GM21717 (cell line): ENCODE results near the gene RAD18.

Experiments
- ATAC-seq: cut with Tn5 transposase; IDR thresholded peaks from one replicate; pipeline ENCODE4 v1.9.1; 2021; ENCODE audit warnings: mild to moderate bottlenecking, moderate library complexity; ENCODE audit not compliant: unreplicated experiment

Gene RAD18, protein sequence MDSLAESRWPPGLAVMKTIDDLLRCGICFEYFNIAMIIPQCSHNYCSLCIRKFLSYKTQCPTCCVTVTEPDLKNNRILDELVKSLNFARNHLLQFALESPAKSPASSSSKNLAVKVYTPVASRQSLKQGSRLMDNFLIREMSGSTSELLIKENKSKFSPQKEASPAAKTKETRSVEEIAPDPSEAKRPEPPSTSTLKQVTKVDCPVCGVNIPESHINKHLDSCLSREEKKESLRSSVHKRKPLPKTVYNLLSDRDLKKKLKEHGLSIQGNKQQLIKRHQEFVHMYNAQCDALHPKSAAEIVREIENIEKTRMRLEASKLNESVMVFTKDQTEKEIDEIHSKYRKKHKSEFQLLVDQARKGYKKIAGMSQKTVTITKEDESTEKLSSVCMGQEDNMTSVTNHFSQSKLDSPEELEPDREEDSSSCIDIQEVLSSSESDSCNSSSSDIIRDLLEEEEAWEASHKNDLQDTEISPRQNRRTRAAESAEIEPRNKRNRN

DNA sequence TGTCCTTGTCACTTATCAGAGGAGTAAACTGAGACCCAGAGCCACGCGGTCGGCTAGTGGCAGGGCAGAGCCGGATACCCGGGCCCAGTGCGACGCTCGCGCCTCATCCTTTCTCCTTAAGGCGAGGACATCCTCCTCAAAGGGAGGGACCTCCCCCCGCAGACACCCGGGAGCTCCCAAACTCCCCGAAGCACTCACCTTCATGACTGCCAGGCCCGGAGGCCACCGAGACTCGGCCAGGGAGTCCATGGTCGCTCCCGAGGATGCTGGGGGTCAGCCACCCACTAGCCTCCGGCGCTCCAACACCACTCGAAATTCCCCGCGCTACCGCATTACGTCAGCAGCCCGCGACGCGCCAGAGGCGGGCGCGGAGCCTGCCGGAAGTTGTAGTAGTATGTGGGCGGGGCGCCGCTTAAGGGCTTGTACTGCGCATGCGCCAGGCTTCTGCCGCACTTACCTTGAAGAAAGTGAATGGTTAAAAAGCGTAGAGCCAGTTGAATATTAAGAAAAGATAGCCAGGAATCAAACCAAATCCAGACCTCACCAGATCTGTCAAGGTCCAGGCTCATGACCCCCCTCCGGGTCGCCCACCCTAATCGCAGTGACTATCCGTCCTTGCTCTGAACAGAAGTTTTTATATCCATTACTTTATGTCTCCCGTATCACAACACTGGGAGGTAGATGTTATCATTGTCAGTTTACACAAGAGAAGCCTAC is at the start of gene RAD18:
RAD18 (minus strand) TSS at position 336 of the 717 bp plus-strand sequence; CDS start at position 249, 87 bp downstream.
- peak; percentile 87 for ATAC-seq

DNA sequence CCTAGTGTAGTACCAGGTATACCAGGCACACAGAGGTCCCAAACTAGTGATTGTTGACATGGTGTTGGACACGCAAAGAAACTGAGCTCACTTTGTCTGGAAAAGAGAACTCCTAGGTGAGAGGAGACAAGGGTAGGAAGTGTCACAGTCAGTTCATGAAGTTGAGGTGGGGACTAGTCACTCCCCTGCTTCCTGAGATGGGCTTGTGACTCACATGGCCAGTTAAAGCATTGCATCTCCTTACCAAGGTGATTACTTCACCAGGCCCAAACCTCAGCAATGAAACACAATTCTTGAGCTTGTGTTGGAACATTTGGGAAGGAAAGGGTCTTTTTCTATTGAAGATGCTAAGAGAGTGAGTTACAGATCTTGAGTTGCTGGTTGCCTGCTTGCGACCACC is 49.2 kb upstream of the RAD18 start:
- ATAC-seq, result no peak

DNA sequence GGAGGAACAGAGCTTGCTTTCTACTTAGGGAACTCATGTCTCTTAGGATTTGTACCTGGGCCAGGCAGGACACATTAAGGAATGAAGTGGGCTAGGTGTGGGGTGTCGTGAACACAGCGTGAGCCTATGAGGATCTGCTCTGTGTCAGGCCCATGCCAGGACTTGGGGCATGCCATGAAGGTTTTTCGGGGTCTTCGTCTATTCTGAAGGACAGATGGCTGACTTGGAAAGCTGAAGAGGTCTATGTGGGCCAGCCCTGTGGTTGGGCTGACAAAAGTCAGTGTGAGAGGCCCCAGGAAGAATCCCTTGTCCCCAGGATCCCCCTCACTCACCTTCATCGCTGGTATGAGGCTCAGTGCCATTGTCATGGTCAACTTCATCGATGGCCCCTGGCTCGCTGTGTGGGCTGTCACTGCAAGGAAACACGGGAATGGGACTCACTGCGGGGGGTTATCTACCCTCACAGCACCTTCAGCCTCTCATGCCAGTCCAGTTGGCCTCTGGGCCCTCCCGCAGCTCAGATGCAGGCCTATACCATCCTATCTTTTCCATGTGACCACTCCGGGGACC is 46.8 kb upstream of the RAD18 start:
- ATAC-seq, result no peak

DNA sequence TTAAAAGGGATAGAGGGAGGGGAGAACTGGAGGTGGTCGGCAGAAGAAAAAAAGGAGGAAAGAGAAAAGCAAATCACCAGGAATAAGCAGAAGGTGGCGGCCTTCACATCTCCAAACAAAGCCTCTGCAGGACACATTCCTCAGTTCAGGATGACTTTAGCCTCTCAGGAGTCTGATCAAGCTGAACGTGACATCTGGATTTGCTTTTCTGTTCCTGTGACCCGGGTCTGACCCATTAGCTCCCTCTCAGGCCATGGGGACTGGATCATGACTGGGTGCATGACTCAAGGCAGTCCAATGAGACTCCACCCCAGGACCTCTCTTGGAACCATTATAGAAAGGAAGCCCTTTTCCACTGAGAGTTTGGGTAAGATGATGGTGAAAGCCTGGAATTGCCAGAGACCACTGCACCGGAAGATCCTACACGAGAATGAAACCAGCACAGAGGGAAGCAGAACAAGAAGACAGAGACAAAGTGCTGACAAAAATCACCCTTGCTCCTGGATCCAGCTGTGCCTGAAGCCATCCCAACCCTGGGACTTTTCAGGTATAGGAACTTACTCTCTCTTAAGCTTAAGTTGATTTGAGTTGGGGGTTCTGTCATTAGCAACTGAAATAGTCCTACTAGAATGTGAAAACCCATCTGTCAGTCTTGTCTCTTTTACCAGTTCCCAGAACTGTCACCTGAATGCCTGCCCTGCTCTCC is 45.4 kb upstream of the RAD18 start:
- no peak for ATAC-seq

DNA sequence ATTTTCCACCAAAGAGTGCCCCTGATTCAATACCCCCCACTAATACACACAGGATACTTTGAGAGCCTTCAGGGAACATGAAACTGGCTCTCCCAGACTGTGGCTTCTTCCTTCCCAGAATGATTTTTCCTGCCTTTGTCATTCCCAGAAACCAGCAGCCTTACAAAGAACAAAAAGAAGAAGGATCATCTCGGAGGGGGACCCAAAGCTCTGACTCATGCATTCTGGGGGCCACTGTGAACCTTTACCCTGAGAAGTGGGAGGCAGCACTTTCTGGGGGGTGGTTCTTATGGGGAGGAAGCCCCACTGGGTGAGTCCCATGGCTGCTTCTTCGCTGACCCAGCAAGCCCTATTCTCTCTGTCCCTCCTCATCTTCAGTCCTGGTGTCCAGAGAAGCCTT is 44.7 kb upstream of the RAD18 start:
- ATAC-seq, result no peak

DNA sequence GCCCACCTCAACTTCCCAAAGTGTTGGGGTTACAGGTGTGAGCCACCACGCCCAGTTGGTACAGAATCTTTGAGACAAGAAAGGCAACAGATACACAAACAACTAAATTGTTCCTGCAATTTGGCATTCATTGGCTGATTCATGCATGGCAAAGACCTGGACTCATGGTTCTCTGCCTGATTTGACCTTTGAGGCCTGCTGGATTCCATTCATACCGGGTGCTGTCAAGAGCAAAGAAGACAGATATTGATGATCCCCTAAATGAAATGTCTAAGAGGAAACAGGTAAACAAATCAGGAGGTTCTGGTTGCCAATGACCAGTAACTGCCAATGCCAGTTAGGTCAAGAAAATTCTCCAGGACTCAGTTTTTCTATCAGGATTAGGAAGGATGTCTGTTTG is 43.9 kb upstream of the RAD18 start:
- ATAC-seq, result no peak

DNA sequence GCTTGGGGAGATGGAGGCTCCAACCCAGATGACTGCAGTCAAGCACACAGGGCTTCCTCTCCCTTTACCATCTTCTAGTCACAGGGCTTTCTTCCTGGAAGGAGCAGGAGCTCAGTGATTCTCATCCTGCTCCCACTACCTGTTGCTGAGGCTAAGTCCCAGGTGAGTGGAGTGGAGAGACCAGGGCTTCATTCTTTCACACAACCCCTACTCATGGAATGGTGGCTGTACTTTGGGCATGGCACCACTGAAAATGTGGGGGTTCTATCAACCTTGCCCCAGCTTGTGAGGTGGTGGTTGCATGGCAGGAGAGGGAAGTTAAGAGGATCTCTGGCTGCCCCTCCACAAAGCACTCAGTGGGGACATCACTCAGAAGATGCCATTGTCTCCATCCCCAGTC is 36.8 kb upstream of the RAD18 start:
- no peak for ATAC-seq

DNA sequence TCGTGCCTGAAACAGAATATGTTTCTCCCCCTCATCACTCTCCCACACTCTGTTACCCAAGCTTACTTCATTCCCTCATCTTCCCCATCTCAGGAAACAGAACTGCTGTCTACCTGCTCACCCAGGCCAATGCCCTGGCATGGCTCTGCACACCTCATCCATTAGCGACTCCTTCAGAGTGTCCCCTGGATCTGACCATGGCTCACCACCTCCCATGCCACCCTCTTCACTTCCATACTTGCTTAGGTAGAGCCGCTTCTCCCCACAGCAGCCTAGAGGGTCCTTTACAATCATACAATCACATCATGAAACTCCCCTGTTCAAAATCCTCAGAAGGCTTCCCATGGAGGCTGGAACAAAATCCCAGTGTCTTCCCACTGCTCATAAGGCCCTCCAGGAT is 33.9 kb upstream of the RAD18 start:
- ATAC-seq, result no peak

DNA sequence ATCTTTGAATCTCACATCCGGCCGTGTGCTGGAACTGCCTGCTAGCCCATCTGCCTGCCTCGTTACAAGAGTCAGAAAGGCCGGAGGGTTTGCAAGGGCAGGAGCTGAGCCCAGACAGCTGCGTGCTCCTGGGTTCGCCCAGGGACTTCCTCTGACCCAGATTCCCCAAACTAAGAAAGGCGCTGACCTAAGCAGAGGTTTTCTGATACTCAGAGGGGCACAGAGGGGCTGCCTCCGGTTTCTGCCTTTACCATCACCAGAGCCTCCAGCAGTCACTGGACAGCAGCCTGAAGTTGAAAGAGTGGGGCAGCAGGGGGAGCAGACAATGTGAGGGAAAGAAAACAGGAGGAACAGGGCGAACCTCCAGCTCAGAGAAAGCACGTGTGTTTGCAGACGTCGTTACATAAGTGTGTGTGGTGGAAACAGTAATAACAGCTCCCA is 33.4 kb upstream of the RAD18 start:
- ATAC-seq, result no peak

DNA sequence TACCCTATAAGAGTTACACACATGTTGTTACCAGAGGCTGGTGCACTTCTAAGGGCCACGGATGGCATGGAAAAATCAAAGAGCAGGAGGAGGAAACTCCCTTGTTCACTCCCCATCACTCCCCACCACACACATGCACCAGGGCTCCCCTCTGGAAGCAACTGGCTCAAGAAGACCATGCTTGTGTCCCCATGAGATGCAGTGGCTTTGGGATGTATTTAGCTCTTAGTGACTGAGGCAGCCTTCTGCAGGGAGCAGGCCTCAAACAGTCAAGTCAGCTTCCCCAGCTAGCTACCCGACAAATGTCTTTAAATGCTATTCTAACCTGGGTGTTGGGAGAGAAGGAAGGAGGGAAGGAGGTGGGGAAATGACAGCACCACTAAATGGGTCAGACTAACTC is 32.9 kb upstream of the RAD18 start:
- ATAC-seq, result no peak

DNA sequence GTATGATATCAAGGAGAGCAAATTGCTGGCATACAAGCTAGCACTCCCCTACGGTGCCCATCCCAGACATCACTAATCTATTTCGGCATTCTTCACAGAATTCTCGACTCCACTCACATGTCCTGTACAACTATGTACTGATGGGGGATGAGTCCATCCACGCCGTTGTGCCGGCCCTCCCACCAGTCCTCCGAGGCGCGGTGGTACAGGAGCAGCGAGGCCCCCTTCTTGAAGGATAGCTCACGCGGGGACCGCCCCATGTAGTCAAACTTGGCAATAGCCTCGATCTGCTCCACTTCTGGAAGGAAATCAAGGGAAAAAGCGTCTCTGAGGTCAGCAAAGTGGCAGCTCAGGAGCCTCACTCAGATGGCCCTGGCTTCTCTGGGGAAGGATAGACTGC is 31.0 kb upstream of the RAD18 start:
- ATAC-seq, result no peak

DNA sequence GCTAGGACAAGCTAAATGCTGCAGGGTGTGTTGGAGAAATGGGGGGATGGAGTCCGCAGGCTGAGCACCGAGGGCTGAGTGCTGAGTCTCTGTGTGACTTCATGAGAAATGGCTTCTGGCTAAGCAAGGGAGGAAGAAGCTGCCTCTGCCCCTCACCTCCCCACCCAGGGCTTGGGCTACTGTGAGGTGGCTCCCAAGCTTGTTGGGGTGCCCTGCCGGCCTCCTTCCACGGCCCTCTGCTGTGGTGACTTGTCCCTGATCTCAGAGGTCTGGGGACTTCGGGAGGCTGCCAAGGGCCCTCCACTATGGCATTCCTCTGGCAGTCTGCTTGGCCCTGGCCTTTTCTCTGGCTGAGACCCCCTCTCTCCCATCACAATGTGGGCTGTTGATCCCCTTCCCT is 30.1 kb upstream of the RAD18 start:
- no peak for ATAC-seq

DNA sequence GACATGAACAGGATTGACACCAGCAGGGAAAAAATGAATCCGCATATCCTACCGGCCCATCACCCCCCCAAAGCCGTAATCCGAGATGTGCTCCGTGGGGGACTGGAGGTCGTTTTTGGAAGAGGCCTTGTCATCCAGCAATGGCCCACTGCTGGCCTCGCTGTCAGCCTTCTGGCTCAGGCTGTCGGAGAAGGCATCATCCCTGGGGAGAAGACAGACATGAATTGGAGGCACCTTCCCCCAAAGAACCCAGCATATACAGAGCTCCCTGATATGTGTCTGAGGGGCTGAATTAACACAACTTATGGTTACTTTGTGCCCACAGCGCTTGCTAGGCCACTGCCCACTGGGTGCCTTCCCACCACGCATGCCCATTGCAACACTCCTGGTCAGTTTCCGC is 29.6 kb upstream of the RAD18 start:
- ATAC-seq, result no peak

DNA sequence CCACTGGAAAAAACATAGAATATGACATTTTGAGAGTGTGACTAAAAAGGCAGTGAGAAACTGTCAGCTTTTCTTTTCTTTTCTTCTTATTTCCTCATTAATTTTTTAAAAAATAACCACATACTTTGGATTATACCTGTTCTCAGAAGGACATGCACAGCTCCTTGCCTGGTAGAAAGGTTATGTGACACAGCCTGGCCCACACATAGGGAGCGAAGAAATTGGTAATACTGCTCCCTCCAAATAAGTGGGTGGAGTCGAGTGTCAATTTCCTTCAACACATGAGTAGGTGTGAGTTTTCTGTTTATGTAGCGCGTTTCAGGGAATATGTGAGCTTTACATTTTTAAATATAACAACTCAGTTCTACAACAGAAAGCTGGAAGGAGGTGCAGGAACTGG is 28.9 kb upstream of the RAD18 start:
- no peak for ATAC-seq

DNA sequence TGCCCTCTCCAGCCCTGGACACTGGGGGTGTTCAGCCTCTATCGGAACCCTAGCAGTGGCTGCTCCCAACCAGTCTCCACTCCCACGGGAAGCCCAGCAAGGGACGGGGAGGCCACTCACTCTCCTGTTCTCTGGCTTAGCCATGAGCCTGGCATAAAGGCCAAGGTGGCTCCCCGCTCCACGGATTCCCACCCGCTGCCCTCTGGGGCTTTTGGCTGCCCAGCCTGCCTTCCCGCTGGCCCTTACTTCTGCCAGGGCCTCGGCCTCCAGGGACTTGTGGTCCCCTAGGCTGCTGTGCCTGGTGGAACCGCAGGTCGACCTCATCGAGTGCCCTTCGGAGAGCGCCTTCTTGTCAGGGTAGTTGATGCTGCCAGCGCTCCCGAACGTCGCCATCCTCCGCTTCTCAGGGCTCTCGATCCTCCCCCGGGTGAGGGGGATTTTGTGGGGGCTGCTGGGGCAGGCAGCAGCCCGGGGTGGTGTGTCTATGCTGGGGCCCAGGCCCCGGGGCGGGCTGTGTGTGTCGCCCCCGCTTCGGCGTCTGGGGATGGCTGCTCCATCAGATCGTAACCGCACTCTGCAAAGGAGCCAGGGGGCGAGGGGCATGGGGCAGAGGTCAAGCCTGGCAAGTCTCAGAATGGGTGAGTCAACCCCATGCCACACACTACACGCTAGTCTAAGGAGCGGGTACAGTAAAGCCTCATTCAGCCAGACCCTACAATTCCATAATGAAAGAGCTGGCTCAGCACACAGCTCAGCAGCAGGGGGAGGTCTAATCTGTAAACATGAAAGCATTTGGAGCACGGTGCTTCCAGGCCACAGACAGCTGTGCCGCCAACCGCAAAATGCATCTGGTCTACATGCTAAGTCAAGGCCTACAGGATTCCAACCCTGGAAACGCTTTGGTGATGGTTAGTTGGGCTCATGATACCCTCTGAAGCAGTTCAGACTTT is 27.3 kb upstream of the RAD18 start:
- no peak for ATAC-seq

DNA sequence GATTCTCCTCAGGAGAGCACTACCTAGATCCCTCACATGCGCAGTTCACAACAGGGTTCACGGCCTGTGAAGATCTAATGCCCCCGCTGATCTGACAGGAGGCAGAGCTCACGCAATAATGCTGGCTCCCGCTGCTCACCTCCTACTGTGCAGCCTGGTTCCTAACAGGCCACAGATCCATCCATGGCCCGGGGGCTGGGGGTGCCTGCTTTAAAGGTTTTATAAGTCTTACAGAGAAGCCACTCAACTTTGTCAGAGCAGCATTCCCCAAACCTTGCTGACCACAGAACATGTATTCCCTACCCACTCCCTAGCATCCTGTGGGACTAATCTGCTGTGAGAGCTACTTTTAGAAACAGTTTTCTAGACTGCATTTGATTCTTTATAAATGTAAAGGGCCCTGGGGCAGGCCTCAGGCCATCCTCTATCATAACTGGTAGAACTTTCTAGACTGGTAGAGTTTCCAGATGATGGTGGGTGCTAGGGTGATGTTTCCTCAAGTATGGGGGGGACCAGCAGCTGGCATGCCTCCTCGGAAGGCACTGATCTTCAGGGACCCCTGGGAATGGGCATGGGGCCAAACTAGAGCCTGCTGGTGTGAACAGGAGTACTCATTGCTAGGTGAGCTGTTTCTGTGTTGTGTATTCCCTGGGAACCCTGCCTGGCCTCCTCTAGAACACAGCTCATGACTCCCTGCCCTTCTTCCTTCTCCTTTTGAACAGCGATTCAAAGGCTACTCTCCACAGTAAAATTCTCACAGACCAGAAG is 25.7 kb upstream of the RAD18 start:
- ATAC-seq, result no peak

DNA sequence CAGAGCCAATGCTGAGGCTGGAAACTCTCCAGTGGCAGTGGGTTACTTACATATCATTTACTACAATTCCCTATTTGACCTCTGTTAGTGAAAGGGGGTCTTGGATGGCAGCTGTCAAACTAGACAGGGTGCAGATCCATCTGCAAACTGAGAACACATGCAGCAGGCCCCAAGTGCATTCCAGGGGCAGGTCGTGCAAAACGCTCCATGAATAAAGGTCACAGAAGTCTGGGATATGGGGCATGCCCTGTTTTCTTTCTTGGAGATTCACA is 25.0 kb upstream of the RAD18 start:
- ATAC-seq, result no peak

DNA sequence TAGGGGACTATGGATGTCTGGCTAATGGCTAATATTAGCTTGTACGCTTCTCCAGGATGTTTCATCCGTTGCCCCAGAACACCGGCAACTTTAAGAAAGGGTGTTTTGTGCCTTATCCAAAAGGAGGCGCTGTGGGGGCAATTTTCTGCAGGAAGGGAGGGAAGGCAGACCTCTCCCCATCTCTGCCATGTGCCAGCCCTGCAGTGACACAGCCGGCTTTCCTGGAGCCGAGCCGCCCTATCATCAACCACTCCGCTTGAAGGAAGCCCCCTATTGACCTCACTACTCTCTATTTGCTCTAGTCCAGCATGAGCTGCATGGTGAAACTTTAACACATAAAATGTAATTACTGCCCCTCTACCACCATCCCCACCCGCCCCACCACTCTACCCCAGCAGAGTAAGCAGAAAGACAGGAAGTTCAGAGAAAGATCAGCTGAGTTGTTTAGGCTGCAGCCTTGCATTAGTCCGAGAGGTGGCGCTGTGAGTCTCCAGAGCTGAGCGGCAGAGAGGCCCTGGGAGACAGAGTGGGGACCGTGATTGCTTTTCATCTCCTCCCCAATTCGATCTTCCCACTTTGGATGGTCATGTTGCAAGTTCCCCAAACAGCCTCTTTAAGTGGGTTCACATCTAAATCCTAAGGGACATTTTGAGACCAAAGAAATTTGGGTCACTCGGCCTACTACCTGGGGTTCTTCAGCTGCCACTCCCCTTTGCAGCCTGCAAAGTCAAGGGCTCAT is 24.5 kb upstream of the RAD18 start:
- ATAC-seq, result peak; percentile 56

DNA sequence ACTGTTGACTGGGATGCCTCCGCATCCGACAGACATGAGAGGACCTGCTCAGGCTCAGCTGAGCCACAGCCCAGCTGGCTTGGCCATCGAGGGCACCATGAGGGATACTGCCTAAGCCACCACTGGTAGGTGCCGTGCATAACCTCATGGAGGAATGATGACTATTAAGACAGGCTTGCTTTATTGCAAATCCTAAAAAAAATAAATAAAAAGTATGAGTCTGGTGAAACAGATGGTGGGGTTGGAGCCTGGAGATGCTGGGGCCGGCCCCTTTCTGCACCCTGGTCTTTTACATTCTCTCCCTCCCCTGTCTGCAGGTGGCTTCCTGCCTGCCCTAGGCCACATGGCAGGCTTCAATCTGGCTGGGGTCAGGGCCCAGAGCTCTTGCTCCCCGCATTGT is 24.0 kb upstream of the RAD18 start:
- ATAC-seq, result no peak
